H1 (cell line): ENCODE results near the gene BIRC5. TPM values are rescaled to one million over a fixed set of nuclear protein-coding genes. Genes with fewer than 3 reads are reported as not detected.

ENCODE experiments used
- CTCF ChIA-PET: fragments of 300-600 bp; sonication (Branson Sonifier 250); formaldehyde crosslinking; loops from one replicate; lab custom pipeline; 2021; ENCODE audit not compliant: partially characterized antibody; lab: Charles Lee
- POLR2A ChIA-PET: fragments of 300-600 bp; sonication (Branson Sonifier 250); formaldehyde crosslinking; loops from one replicate; lab custom pipeline; 2021; ENCODE audit warnings: inconsistent platforms; ENCODE audit not compliant: partially characterized antibody; lab: Charles Lee
- DNase-seq, 2 experiments: peaks; one replicate each; pipeline versions ENCODE4 v3.0.0 to v3.0.0-alpha.2; 2010 to 2022; ENCODE audit warnings: low spot score in 2 of 2, low read depth in 1 of 2, mixed read lengths in 1 of 2
- FAIRE-seq: peaks from 2 replicates; lab custom pipeline; 2011; peaks lifted over from hg19 to GRCh38; lab: Jason Lieb, UNC
- H2AFZ ChIP-seq: 2 replicates; pipeline ENCODE4 v1.8.1; 2012; ENCODE audit warnings: low read length, inconsistent platforms
- H2AK5ac ChIP-seq: 2 replicates; pipeline ENCODE4 v1.6.1; 2013; ENCODE audit warnings: low read depth, low read length
- H2BK120ac ChIP-seq: replicated peaks from 2 replicates; pipeline ENCODE3; 2013; ENCODE audit warnings: low read depth, low read length, inconsistent platforms
- H2BK12ac ChIP-seq: 2 replicates; pipeline ENCODE4 v1.6.1; 2013; ENCODE audit warnings: low read depth, low read length
- H2BK15ac ChIP-seq: 2 replicates; pipeline ENCODE4 v1.6.1; 2013; ENCODE audit warnings: low read length
- H2BK20ac ChIP-seq: 2 replicates; pipeline ENCODE4 v1.6.1; 2013; ENCODE audit warnings: low read length
- H2BK5ac ChIP-seq: 2 replicates; pipeline ENCODE4 v1.6.1; 2013; ENCODE audit warnings: low read depth, low read length
- H3K14ac ChIP-seq: 2 replicates; pipeline ENCODE4 v1.6.1; 2013; ENCODE audit warnings: inconsistent platforms; ENCODE audit not compliant: insufficient read length
- H3K18ac ChIP-seq: 2 replicates; pipeline ENCODE4 v1.6.1; 2013; ENCODE audit warnings: low read length; ENCODE audit errors: extremely low read depth
- H3K23ac ChIP-seq: 2 replicates; pipeline ENCODE4 v1.6.1; 2013; ENCODE audit warnings: inconsistent platforms; ENCODE audit not compliant: insufficient read length
- H3K23me2 ChIP-seq: 2 replicates; pipeline ENCODE4 v1.6.1; 2013; ENCODE audit warnings: low read depth, low read length
- H3K27ac ChIP-seq: 2 replicates; pipeline ENCODE4 v1.6.1; 2011; ENCODE audit warnings: low read depth, low read length, inconsistent platforms
- H3K27me3 ChIP-seq, 4 experiments: replicated peaks in 1 of 4; 1 replicate in 1 of 4; 2 replicates in 3 of 4; pipeline versions ENCODE4 v1.6.1 to v1.8.1; 2011 to 2013; ENCODE audit warnings: low read length in 3 of 4, mild to moderate bottlenecking in 3 of 4, inconsistent platforms in 2 of 4, mixed read lengths in 2 of 4, moderate library complexity in 1 of 4; ENCODE audit not compliant: control insufficient read depth in 3 of 4, insufficient read depth in 3 of 4; ENCODE audit errors: extremely low read depth in 1 of 4
- H3K36me3 ChIP-seq, 4 experiments: 2 replicates each; pipeline versions ENCODE4 v1.6.1 to v1.8.1; 2011 to 2013; ENCODE audit warnings: mild to moderate bottlenecking in 4 of 4, low read length in 3 of 4, moderate library complexity in 2 of 4, control low read depth in 1 of 4, inconsistent platforms in 1 of 4; ENCODE audit not compliant: insufficient read depth in 4 of 4, control insufficient read depth in 2 of 4
- H3K4ac ChIP-seq: replicated peaks from 2 replicates; pipeline ENCODE3; 2013; ENCODE audit warnings: low read length, low read depth, mixed read lengths, inconsistent platforms; ENCODE audit not compliant: insufficient read length
- H3K4me1 ChIP-seq, 4 experiments: replicated peaks in 1 of 4; 1 replicate in 1 of 4; 2 replicates in 3 of 4; pipeline versions ENCODE4 v1.6.1 to v1.8.1; 2011 to 2013; ENCODE audit warnings: low read length in 3 of 4, inconsistent platforms in 2 of 4, mixed read lengths in 1 of 4; ENCODE audit not compliant: insufficient read depth in 4 of 4, control insufficient read depth in 3 of 4
- H3K4me2 ChIP-seq, 2 experiments: 2 replicates each; pipeline versions ENCODE4 v1.6.1 to v1.8.1; 2011 to 2013; ENCODE audit warnings: low read depth in 2 of 2, low read length in 2 of 2, control low read depth in 1 of 2, inconsistent platforms in 1 of 2, mild to moderate bottlenecking in 1 of 2; ENCODE audit not compliant: insufficient read depth in 1 of 2
- H3K4me3 ChIP-seq, 4 experiments: fragments of 200-600, 300-600 bp in 1 of 4; sonication (generic), shearing (Covaris generic), sonication (Bioruptor Twin) in 1 of 4; 2 replicates each; pipeline versions ENCODE4 v1.5.1 to v1.8.1; 2011 to 2016; ENCODE audit warnings: low read length in 4 of 4, low read depth in 3 of 4, control low read depth in 2 of 4, inconsistent platforms in 2 of 4, mild to moderate bottlenecking in 2 of 4, mixed read lengths in 1 of 4, moderate library complexity in 1 of 4; ENCODE audit not compliant: insufficient read depth in 2 of 4; ENCODE audit errors: extremely low read depth in 1 of 4
- H3K56ac ChIP-seq: replicated peaks from 2 replicates; pipeline ENCODE3; 2013; ENCODE audit warnings: low read depth, mild to moderate bottlenecking, mixed read lengths, low read length, inconsistent platforms; ENCODE audit not compliant: insufficient read length
- H3K79me1 ChIP-seq: 2 replicates; pipeline ENCODE4 v1.6.1; 2013; ENCODE audit warnings: low read depth, low read length, control low read depth
- H3K79me2 ChIP-seq, 2 experiments: 2 replicates each; pipeline versions ENCODE4 v1.6.1 to v1.8.1; 2012 to 2013; ENCODE audit warnings: low read length in 2 of 2, mild to moderate bottlenecking in 2 of 2, inconsistent platforms in 1 of 2; ENCODE audit not compliant: insufficient read depth in 2 of 2, control insufficient read depth in 1 of 2
- H3K9ac ChIP-seq, 4 experiments: replicated peaks in 1 of 4; 1 replicate in 1 of 4; 2 replicates in 3 of 4; pipeline versions ENCODE4 v1.6.1 to v1.8.1; 2011 to 2013; ENCODE audit warnings: low read depth in 3 of 4, low read length in 3 of 4, control low read depth in 2 of 4, mild to moderate bottlenecking in 2 of 4, moderate library complexity in 2 of 4, inconsistent platforms in 1 of 4; ENCODE audit errors: extremely low read depth in 1 of 4
- H3K9me3 ChIP-seq, 2 experiments: 2 replicates each; pipeline versions ENCODE4 v1.6.1 to v1.8.1; 2012 to 2013; ENCODE audit warnings: mild to moderate bottlenecking in 2 of 2, moderate library complexity in 2 of 2, control low read depth in 1 of 2, inconsistent platforms in 1 of 2, low read depth in 1 of 2, low read length in 1 of 2, mixed read lengths in 1 of 2; ENCODE audit not compliant: insufficient read depth in 2 of 2
- H4K20me1 ChIP-seq, 2 experiments: replicated peaks in 1 of 2; 2 replicates each; pipeline versions ENCODE3 to v1.8.1; 2011 to 2013; ENCODE audit warnings: inconsistent platforms in 2 of 2, low read length in 2 of 2, mild to moderate bottlenecking in 1 of 2; ENCODE audit not compliant: insufficient read depth in 2 of 2, control insufficient read depth in 1 of 2
- H4K5ac ChIP-seq: 2 replicates; pipeline ENCODE4 v1.6.1; 2013; ENCODE audit warnings: low read length, low read depth, mixed read lengths, inconsistent platforms; ENCODE audit not compliant: insufficient read length
- H4K8ac ChIP-seq: 2 replicates; pipeline ENCODE4 v1.8.0; 2013; ENCODE audit warnings: mild to moderate bottlenecking, moderate library complexity, low read length, inconsistent platforms; ENCODE audit not compliant: insufficient read depth; ENCODE audit errors: extremely low read depth
- H4K91ac ChIP-seq: replicated peaks from 2 replicates; pipeline ENCODE3; 2013; ENCODE audit warnings: low read length, mixed read lengths, inconsistent platforms; ENCODE audit not compliant: insufficient read length
- ASH2L ChIP-seq: fragments of 200-600, 300-600 bp; sonication (generic); IDR thresholded peaks from one replicate; pipeline ENCODE4 v1.7.1; 2017; ENCODE audit warnings: low read length
- CEBPB ChIP-seq: IDR thresholded peaks from 2 replicates; pipeline ENCODE4 v1.6.1; 2012; ENCODE audit warnings: low read depth, low read length
- FOSL1 ChIP-seq: IDR thresholded peaks from 2 replicates; pipeline ENCODE4 v1.6.1; 2011; ENCODE audit warnings: mild to moderate bottlenecking, low read depth, low read length, moderate library complexity; ENCODE audit not compliant: insufficient read depth
- KDM5A ChIP-seq: fragments of 200-600 bp; IDR thresholded peaks from 2 replicates; pipeline ENCODE4 v1.7.1; 2012; ENCODE audit warnings: mild to moderate bottlenecking, low read length, inconsistent platforms, mixed read lengths
- MAX ChIP-seq: IDR thresholded peaks from 2 replicates; pipeline ENCODE4 v1.6.1; 2012; ENCODE audit warnings: inconsistent platforms
- POU5F1 ChIP-seq: IDR thresholded peaks from 2 replicates; pipeline ENCODE4 v1.6.1; 2011; ENCODE audit warnings: low read depth, mild to moderate bottlenecking, low read length, moderate library complexity
- RAD21 ChIP-seq, 2 experiments: IDR thresholded peaks in 1 of 2; conservative IDR thresholded peaks in 1 of 2; 2 replicates each; pipeline ENCODE4 v1.6.1; 2011; ENCODE audit warnings: low read depth in 2 of 2, low read length in 2 of 2, improper control_type of control experiment in 1 of 2, inconsistent platforms in 1 of 2, mild to moderate bottlenecking in 1 of 2, moderate library complexity in 1 of 2
- RFX5 ChIP-seq: IDR thresholded peaks from 2 replicates; pipeline ENCODE4 v1.6.1; 2011; ENCODE audit warnings: low read depth, low read length, improper control_type of control experiment, borderline replicate concordance
- TAF1 ChIP-seq: IDR thresholded peaks from 2 replicates; pipeline ENCODE4 v1.6.1; 2011; ENCODE audit warnings: mild to moderate bottlenecking, low read depth, low read length
- ZNF274 ChIP-seq: IDR thresholded peaks from 2 replicates; pipeline ENCODE4 v1.7.0; 2012; ENCODE audit warnings: low read length, borderline replicate concordance; ENCODE audit errors: extremely low read depth
- WGBS, 2 experiments: shearing (Covaris generic) in 1 of 2; methylation state at CpG; one replicate each; pipeline versions ENCODE4 v1.1.6 to v1.1.7; 2013 to 2015; ENCODE audit warnings: low lambda C conversion rate in 2 of 2, mixed read lengths in 2 of 2, inconsistent platforms in 1 of 2, low coverage in 1 of 2, missing lambda C conversion rate in 1 of 2; ENCODE audit not compliant: insufficient replicate concordance in 2 of 2, insufficient coverage in 1 of 2, insufficient read length in 1 of 2; ENCODE audit errors: extremely low coverage in 1 of 2, missing lambda C conversion rate in 1 of 2; 5-methylcytosine and 5-hydroxymethylcytosine counted together
- polyA plus RNA-seq, 7 experiments: library from polyadenylated mRNA; depleted of rRNA in 3 of 7; stranded (reverse) in 5 of 7; unstranded in 2 of 7; fragments of >200 nt in 5 of 7; fragments of 200-250 nt in 2 of 7; gene quantifications; 1 replicate in 5 of 7; 2 replicates in 1 of 7; 4 replicates in 1 of 7; pipeline versions ENCODE4 v1.2.1 to v1.2.3, GENCODE V29; 2011 to 2013; ENCODE audit warnings: missing spikeins in 2 of 7, mixed read lengths in 2 of 7
- total RNA-seq: library from RNA; stranded (reverse); fragmentation: NEBNext Ultra II Directional; extraction: Animal tissue kit (Norgen Biotek cat#: 25700); gene quantifications from 2 replicates; pipeline ENCODE4 v1.2.1, GENCODE V29; 2021

The BIRC5 gene
- total and polyA plus RNA-seq, 2 of the 8 experiments (the other 6 are each of a cell fraction or from before 2014, with no cell fraction given): 42.2 to 108 TPM

- Histone ChIP-seq H2AK5ac (0 out of 2 replicates have a peak overlapping the region, but pooled peaks have one; percentile 2), H3K4ac (no peak overlapping the region), H2BK5ac (peak overlapping the region; percentile 52; the same call in 1 of the 2 replicates), H3K9ac (no peak overlapping the region), H3K27ac (no peak overlapping the region), H2BK12ac (peak overlapping the region; percentile 80; the same call in 1 of the 2 replicates), H3K4me1 (peaks cover 0 to 29% (median 22%) of the 10 kb centered on the region in 4 experiments; a peak in 6 of 7 replicates), H2AFZ (no peak overlapping the region), H3K27me3 (no peaks in the 10 kb centered on the region; a peak in 2 of 7 replicates), H4K5ac (no peak overlapping the region), H3K56ac (no peak overlapping the region), H3K79me1 (no peaks in the 10 kb centered on the region), H3K23ac (no peak overlapping the region), H2BK15ac (no peak overlapping the region; the same call in 1 of the 2 replicates), H3K36me3 (no peaks in the 10 kb centered on the region), H2BK20ac (peak overlapping the region; percentile 21; the same call in 1 of the 2 replicates), H3K14ac (no peak overlapping the region), H3K9me3 (no peaks in the 10 kb centered on the region), H4K8ac (peak overlapping the region; percentile 62; the same call in 1 of the 2 replicates), H4K91ac (no peak overlapping the region), H3K23me2 (no peaks in the 10 kb centered on the region), H4K20me1 (no peaks in the 10 kb centered on the region), H3K79me2 (no peaks in the 10 kb centered on the region), H3K4me3 (no peak overlapping the region), H2BK120ac (no peak overlapping the region), H3K4me2 (no peak overlapping the region), H3K18ac (no peak overlapping the region; the same call in 1 of the 2 replicates)
- FAIRE-seq: no peak
- CTCF ChIA-PET: interaction anchor here (1.2 to 2.2 kb wide), 4 partner anchors 7 to 159 kb away, joined by 3 to 15 read pairs (median 4); no protein-coding TSS in a partner anchor
- POLR2A ChIA-PET: interaction anchor here (0.7 to 1.8 kb wide), 3 partner anchors 8 to 95 kb away, joined by 3 to 5 read pairs (median 5); no protein-coding TSS in a partner anchor
- peak in 1 of 2 experiments; percentile 49 for DNase-seq
- WGBS, 2 experiments: 92% methylated on average over 23 of the region's 23 CpGs; no CpG with 5 or more reads in 1 of the 2 experiments
- TF ChIP-seq CEBPB (no peak), RAD21 (IDR thresholded peaks at IDR 0.05 in 1 of 2, conservative IDR thresholded peaks at IDR 0.05 in 1 of 2; ENCODE audit: low read depth in 2 of 2, low read length in 2 of 2) (no peak), POU5F1 (no peak), RFX5 (no peak), ASH2L (no peak), TAF1 (no peak), FOSL1 (no peak), ZNF274 (no peak), MAX (no peak), KDM5A (no peak)
These were observed 49.1 kb downstream of the BIRC5 start for GRCh38 chr17:78263063-78263735.
